Endothelial cell of umbilical vein (primary cell): ENCODE measurements around the gene GAS7. TPM values are rescaled to one million over a fixed set of nuclear protein-coding genes. Genes with fewer than 3 reads are reported as not detected.

Experiments
- BruUV-seq: library from RNA; stranded (reverse); fragments of 400-500 nt; replicated peaks from 2 replicates; lab custom pipeline; 2021; lab: Mats Ljungman, UMichigan
- CTCF ChIA-PET: fragments of 300-600, 350-600 bp; sonication (Branson Sonifier 250); formaldehyde crosslinking; loops from one replicate; lab custom pipeline; 2021; ENCODE audit warnings: antibody characterized with exemption, inconsistent platforms; lab: Charles Lee
- POLR2A ChIA-PET: fragments of 300-600, 350-600 bp; sonication (Branson Sonifier 250); formaldehyde crosslinking; loops from one replicate; lab custom pipeline; 2021; ENCODE audit warnings: antibody characterized with exemption, inconsistent platforms; lab: Charles Lee
- DNase-seq: peaks from one replicate; pipeline ENCODE4 v3.0.0-alpha.2; 2011; ENCODE audit warnings: low read depth, low spot score
- FAIRE-seq: peaks from 2 replicates; lab custom pipeline; 2011; peaks lifted over from hg19 to GRCh38; lab: Jason Lieb, UNC
- H2AFZ ChIP-seq: 2 replicates; pipeline ENCODE4 v1.6.0; 2012; ENCODE audit warnings: low read depth, low read length, control low read depth, inconsistent platforms
- H3K27ac ChIP-seq: 2 replicates; pipeline ENCODE4 v1.5.1; 2011; ENCODE audit warnings: low read depth, mild to moderate bottlenecking, control low read depth, low read length, moderate library complexity; ENCODE audit not compliant: insufficient read depth
- H3K27me3 ChIP-seq, 2 experiments: 2 replicates each; pipeline versions ENCODE4 v1.6.0 to v1.6.1; 2011; ENCODE audit warnings: low read length in 2 of 2, mixed read lengths in 1 of 2; ENCODE audit not compliant: control insufficient read depth in 2 of 2, insufficient read depth in 2 of 2
- H3K36me3 ChIP-seq, 2 experiments: 2 replicates in 1 of 2; 3 replicates in 1 of 2; pipeline ENCODE4 v1.5.1; 2011; ENCODE audit warnings: low read length in 2 of 2, mild to moderate bottlenecking in 1 of 2, moderate library complexity in 1 of 2; ENCODE audit not compliant: control insufficient read depth in 2 of 2, insufficient read depth in 2 of 2; ENCODE audit errors: extremely low read depth in 1 of 2
- H3K4me1 ChIP-seq: 3 replicates; pipeline ENCODE4 v1.5.1; 2011; ENCODE audit warnings: mild to moderate bottlenecking, low read length; ENCODE audit not compliant: control insufficient read depth, insufficient read depth; ENCODE audit errors: extremely low read depth
- H3K4me2 ChIP-seq: 2 replicates; pipeline ENCODE4 v1.6.1; 2011; ENCODE audit warnings: low read length, control low read depth, mixed read lengths; ENCODE audit not compliant: insufficient read depth
- H3K4me3 ChIP-seq, 3 experiments: fragments of 200-600 bp in 1 of 3; sonication (generic), shearing (Covaris generic) in 1 of 3; replicated peaks in 1 of 3; 2 replicates each; pipeline ENCODE4 v1.5.1; 2011 to 2016; ENCODE audit warnings: control low read depth in 3 of 3, low read length in 3 of 3, mild to moderate bottlenecking in 2 of 3, inconsistent platforms in 1 of 3, low read depth in 1 of 3, moderate library complexity in 1 of 3; ENCODE audit not compliant: insufficient read depth in 1 of 3
- H3K79me2 ChIP-seq: 2 replicates; pipeline ENCODE4 v1.6.0; 2012; ENCODE audit warnings: low read length, inconsistent platforms; ENCODE audit not compliant: control insufficient read depth, insufficient read depth
- H3K9ac ChIP-seq: replicated peaks from 2 replicates; pipeline ENCODE3; 2011; ENCODE audit warnings: low read length, control low read depth; ENCODE audit not compliant: insufficient read depth; ENCODE audit errors: extremely low read depth
- H3K9me1 ChIP-seq: replicated peaks from 3 replicates; pipeline ENCODE4 v1.6.0; 2011; ENCODE audit warnings: mild to moderate bottlenecking, low read length; ENCODE audit not compliant: control insufficient read depth, insufficient read depth; ENCODE audit errors: extremely low read depth
- H3K9me3 ChIP-seq: replicated peaks from 2 replicates; pipeline ENCODE4 v1.5.1; 2012; ENCODE audit warnings: low read length, inconsistent platforms; ENCODE audit not compliant: control insufficient read depth, insufficient read depth
- H4K20me1 ChIP-seq: replicated peaks from 2 replicates; pipeline ENCODE3; 2011; ENCODE audit warnings: mild to moderate bottlenecking, low read length; ENCODE audit not compliant: control insufficient read depth, insufficient read depth; ENCODE audit errors: extremely low read depth
- EZH2 ChIP-seq: IDR thresholded peaks from 2 replicates; pipeline ENCODE4 v1.6.1; 2012; ENCODE audit warnings: borderline replicate concordance, low read depth, mild to moderate bottlenecking, moderate library complexity, low read length, inconsistent platforms; ENCODE audit not compliant: severe bottlenecking
- FOS ChIP-seq: IDR thresholded peaks from 2 replicates; pipeline ENCODE4 v1.6.1; 2011; ENCODE audit warnings: mild to moderate bottlenecking, low read length, moderate library complexity, borderline replicate concordance; ENCODE audit not compliant: insufficient read depth
- GATA2 ChIP-seq: IDR thresholded peaks from 2 replicates; pipeline ENCODE4 v1.7.0; 2011; ENCODE audit warnings: low read depth, mild to moderate bottlenecking, moderate library complexity, mixed read lengths, low read length; ENCODE audit not compliant: insufficient read length, insufficient read depth
- JUN ChIP-seq: IDR thresholded peaks from 2 replicates; pipeline ENCODE4 v1.6.1; 2011; ENCODE audit warnings: borderline replicate concordance, low read depth; ENCODE audit not compliant: insufficient read length, insufficient read depth
- MYC ChIP-seq: IDR thresholded peaks from one replicate; pipeline ENCODE4 v1.6.1; 2011; ENCODE audit warnings: mild to moderate bottlenecking, low read depth, low read length
- POLR2A ChIP-seq: IDR thresholded peaks from 2 replicates; pipeline ENCODE4 v1.6.1; 2012; ENCODE audit warnings: low read depth, mild to moderate bottlenecking, control low read depth, low read length
- POLR2AphosphoS5 ChIP-seq: IDR thresholded peaks from 2 replicates; pipeline ENCODE4 v1.6.1; 2012; ENCODE audit warnings: low read depth, mild to moderate bottlenecking, control low read depth, low read length, moderate library complexity; ENCODE audit not compliant: insufficient read depth
- dilution Hi-C: fragments of 300-500 bp; cut with MboI; formaldehyde crosslinking; loops from one replicate; pipeline ENCODE4 v1.15.0; 2019; ENCODE audit warnings: low sequenced_read_pairs; ENCODE audit not compliant: extremely low pct_ligation_motif_present
- intact Hi-C: fragments of 100-400 bp; cut with micrococcal nuclease; formaldehyde crosslinking; loops from one replicate; pipeline ENCODE4 v1.10.0; 2022
- polyA plus RNA-seq, 4 experiments: library from polyadenylated mRNA; depleted of rRNA in 3 of 4; stranded (reverse) in 3 of 4; unstranded in 1 of 4; fragments of >200 nt; gene quantifications; 2 replicates each; pipeline versions ENCODE4 v1.2.1 to v1.2.3, GENCODE V29; 2011 to 2012; ENCODE audit warnings: missing spikeins in 1 of 4
- total RNA-seq: library from RNA; stranded (reverse); gene quantifications from 2 replicates; pipeline ENCODE4 v1.2.3, GENCODE V29; 2021
- TF ChIP-seq, protein P1 (sequence below): IDR thresholded peaks from 2 replicates; pipeline ENCODE4 v1.6.1; 2011; ENCODE audit not compliant: insufficient read depth, insufficient read length
- TF ChIP-seq, protein P2 (sequence below), 2 donors: IDR thresholded peaks; 1 replicate in 1 of 2; 2 replicates in 1 of 2; pipeline ENCODE4 v1.5.1; 2011; ENCODE audit warnings: low read length in 2 of 2, mild to moderate bottlenecking in 2 of 2, moderate library complexity in 2 of 2, control low read depth in 1 of 2, inconsistent platforms in 1 of 2, low read depth in 1 of 2; ENCODE audit not compliant: insufficient read depth in 1 of 2; ENCODE audit errors: extremely low read depth in 1 of 2

GAS7 gene
- total and polyA plus RNA-seq, 2 donors (not counting 3 experiments of a cell fraction or from before 2014, with no cell fraction given), result not detected

DNA sequence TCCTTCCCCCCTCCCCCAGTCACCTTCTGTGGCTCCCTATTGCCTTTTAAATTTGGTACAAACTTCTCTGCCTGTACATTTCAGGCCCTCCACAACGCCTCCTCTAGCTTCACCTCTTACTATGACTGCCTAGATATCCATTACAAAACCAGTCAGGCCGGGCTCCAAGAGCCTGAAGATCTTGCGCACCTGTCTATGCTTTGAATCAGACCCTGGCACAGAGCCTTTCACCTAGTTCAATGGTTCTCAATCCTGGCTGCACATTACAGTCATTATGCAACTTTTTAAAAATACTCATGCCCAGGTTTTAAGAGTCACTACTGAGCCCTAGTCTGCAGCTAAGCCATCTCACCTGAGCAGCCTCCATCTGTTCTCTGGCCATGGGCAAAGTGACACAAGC lies 1.6 kb upstream of the GAS7 start:
- ChIA-PET CTCF (no interaction called here), POLR2A (no interaction called here)
- BruUV-seq, result no TSS peak
- intact Hi-C loops (no loop called here), dilution Hi-C loops (no loop called here)
- Histone ChIP-seq H4K20me1 (no peaks in the 10 kb centered on the region), H2AFZ (no peak overlapping the region), H3K9me3 (no peaks in the 10 kb centered on the region), H3K4me3 (no peak overlapping the region), H3K4me1 (no peaks in the 10 kb centered on the region), H3K27ac (no peak overlapping the region), H3K9me1 (no peaks in the 10 kb centered on the region), H3K4me2 (no peak overlapping the region), H3K9ac (no peak overlapping the region), H3K79me2 (no peaks in the 10 kb centered on the region), H3K27me3 (no peaks in the 10 kb centered on the region), H3K36me3 (no peaks in the 10 kb centered on the region)
- no peak for TF ChIP-seq GATA2
- no peak for FAIRE-seq
- no peak for DNase-seq

DNA sequence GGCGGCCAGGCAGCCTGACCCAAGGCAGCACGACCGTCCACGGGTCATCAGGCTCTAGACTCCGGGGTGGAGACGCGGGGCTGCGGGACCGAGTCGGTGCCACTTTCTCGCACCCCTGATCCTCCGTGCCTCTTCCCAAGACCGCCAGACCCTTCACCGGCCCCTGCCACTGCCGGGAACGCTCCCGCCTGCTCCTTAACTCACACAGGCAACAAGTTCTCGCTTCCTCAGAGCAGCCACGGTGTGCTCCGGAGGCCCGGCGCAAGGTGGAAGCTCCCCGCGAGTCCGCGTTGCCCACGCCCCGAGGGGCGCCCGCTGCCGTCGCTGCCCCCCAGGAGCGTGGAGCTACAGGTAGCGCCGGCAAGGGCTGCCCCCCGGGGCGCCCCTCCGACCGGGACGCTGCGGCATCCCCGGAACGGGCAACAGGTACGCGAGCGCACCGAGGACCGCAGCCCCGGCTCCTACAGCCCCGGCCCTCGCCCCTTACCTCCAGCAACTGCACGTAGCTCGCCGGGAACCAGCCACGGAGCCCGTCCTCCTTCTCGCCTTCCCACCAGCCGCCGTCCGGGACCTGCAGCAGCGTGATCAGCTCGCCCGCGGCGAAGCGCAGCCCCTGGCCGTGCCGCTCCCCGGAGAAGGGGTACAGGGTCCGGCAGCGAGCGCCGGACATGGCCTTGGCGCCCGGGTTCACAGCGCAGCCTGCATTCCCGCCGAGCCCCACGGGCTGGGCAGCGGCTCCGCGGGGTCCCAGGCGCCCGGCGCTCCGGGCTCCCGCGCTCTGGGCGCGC lies 491 bp downstream of the GAS7 start:
- ChIA-PET CTCF (no interaction called here), POLR2A (no interaction called here)
- no peaks in the 10 kb centered on the region for H3K79me2 ChIP-seq
- H3K4me2 ChIP-seq, result no peak overlapping the region
- BruUV-seq, result no TSS peak
- intact Hi-C loops, result no loop called here
- no peak overlapping the region for H3K4me3 ChIP-seq
- no peak for DNase-seq
- dilution Hi-C loops, result no loop called here
- H3K27me3 ChIP-seq, result no peaks in the 10 kb centered on the region
- H3K9me1 ChIP-seq, result no peaks in the 10 kb centered on the region
- no peak for TF ChIP-seq FOS
- TF ChIP-seq JUN, result no peak
- TF ChIP-seq MYC, result no peak
- no peak for TF ChIP-seq EZH2
- TF ChIP-seq POLR2A, result no peak
- TF ChIP-seq, protein P1, sequence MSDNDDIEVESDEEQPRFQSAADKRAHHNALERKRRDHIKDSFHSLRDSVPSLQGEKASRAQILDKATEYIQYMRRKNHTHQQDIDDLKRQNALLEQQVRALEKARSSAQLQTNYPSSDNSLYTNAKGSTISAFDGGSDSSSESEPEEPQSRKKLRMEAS, result no peak
- no peak for TF ChIP-seq GATA2
- TF ChIP-seq, protein P2, sequence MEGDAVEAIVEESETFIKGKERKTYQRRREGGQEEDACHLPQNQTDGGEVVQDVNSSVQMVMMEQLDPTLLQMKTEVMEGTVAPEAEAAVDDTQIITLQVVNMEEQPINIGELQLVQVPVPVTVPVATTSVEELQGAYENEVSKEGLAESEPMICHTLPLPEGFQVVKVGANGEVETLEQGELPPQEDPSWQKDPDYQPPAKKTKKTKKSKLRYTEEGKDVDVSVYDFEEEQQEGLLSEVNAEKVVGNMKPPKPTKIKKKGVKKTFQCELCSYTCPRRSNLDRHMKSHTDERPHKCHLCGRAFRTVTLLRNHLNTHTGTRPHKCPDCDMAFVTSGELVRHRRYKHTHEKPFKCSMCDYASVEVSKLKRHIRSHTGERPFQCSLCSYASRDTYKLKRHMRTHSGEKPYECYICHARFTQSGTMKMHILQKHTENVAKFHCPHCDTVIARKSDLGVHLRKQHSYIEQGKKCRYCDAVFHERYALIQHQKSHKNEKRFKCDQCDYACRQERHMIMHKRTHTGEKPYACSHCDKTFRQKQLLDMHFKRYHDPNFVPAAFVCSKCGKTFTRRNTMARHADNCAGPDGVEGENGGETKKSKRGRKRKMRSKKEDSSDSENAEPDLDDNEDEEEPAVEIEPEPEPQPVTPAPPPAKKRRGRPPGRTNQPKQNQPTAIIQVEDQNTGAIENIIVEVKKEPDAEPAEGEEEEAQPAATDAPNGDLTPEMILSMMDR (IDR thresholded peaks at IDR 0.05; ENCODE audit: extremely low read depth in 1 of 2, insufficient read depth in 1 of 2, low read depth in 1 of 2, low read length in 2 of 2), result no peak
- no peak for TF ChIP-seq POLR2AphosphoS5
- H3K36me3 ChIP-seq, result no peaks in the 10 kb centered on the region
- FAIRE-seq, result no peak
- no peak overlapping the region for H2AFZ ChIP-seq
- peaks cover 3% of the 10 kb centered on the region for H3K9me3 ChIP-seq
- no peak overlapping the region for H3K9ac ChIP-seq
- no peaks in the 10 kb centered on the region for H4K20me1 ChIP-seq
- H3K27ac ChIP-seq, result no peak overlapping the region
- no peaks in the 10 kb centered on the region for H3K4me1 ChIP-seq
